ENCODE measurements around the gene C17orf67. TPM values are rescaled to one million over a fixed set of nuclear protein-coding genes. Genes with fewer than 3 reads are reported as not detected.

C17orf67 gene
- total RNA-seq, 1 experiment from 2014 or later = 4.6 TPM

DNA sequence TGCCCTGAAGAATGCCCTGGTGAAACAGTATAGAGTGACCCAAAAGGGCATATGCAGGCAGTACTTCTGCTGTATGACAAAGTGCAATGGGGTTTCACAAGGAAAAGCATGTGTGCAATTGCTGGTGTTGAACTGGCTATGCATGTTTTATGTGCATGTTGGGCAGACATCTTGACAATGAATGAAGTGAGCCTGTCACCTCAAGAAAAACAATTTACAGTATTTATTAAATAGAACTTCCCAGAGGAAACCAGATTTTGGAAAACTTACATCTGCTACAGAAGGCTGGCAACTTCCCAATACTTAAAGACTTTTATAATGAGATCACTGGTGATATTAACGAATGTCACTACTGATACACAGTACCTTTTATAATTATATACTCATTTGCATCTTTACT lies 30.6 kb downstream of the C17orf67 start:
- no peak for DNase-seq
- H3K4me3 Mint-ChIP-seq (ENCODE audit: low read depth, unreplicated experiment) = no peak overlapping the region
- CTCF ChIA-PET = no interaction called here
- peaks cover 8% of the 10 kb centered on the region for H3K4me1 Mint-ChIP-seq (ENCODE audit: low read depth, unreplicated experiment)
- no peak overlapping the region for H3K27ac Mint-ChIP-seq (ENCODE audit: unreplicated experiment)
- no TSS peak for BruUV-seq (replicated peaks)
- TF ChIP-seq, protein P1, sequence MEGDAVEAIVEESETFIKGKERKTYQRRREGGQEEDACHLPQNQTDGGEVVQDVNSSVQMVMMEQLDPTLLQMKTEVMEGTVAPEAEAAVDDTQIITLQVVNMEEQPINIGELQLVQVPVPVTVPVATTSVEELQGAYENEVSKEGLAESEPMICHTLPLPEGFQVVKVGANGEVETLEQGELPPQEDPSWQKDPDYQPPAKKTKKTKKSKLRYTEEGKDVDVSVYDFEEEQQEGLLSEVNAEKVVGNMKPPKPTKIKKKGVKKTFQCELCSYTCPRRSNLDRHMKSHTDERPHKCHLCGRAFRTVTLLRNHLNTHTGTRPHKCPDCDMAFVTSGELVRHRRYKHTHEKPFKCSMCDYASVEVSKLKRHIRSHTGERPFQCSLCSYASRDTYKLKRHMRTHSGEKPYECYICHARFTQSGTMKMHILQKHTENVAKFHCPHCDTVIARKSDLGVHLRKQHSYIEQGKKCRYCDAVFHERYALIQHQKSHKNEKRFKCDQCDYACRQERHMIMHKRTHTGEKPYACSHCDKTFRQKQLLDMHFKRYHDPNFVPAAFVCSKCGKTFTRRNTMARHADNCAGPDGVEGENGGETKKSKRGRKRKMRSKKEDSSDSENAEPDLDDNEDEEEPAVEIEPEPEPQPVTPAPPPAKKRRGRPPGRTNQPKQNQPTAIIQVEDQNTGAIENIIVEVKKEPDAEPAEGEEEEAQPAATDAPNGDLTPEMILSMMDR (IDR thresholded peaks at IDR 0.05; ENCODE audit: unreplicated experiment) = no peak
- no peaks in the 10 kb centered on the region for H3K9me3 Mint-ChIP-seq (ENCODE audit: low read depth, unreplicated experiment)
- intact Hi-C loops (cut with micrococcal nuclease; ENCODE audit: unreplicated experiment) = no loop called here
- H3K36me3 Mint-ChIP-seq (ENCODE audit: insufficient read depth, unreplicated experiment) = peaks cover 5% of the 10 kb centered on the region
- H3K27me3 Mint-ChIP-seq (ENCODE audit: unreplicated experiment) = no peaks in the 10 kb centered on the region

DNA sequence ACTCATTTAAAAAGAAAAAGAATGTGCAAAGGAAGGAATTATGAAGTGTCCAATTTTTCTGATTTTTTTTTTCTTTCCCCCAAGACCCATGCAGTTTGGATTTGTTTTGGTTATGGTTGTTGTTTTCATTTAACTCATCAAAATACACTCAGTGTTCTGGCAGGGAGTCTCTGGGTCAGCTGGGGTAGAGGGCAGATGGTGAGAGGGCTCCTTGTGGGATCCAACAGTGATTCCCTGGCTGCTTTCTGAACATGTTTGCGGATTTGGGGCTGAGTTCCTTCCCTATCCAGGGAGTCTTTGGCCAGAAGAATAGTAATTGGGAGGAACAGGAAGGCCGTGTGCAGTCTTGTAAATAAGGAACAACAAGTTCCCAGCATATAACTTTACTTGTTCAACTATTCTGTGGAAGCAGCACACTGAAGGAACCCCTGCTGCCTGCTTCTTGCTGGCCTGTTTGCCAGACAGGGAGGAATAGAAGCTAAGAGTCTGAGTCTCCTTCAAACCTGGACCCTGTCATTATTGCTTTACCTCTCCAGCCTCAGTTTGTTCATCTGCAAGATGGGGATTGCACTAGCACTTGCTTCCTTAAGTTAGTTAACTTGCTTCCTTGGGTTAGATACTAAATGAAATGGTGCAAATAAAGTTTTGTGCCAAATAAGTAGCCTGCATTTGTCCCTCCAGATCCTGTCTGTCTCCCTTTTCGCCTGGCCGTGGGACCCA lies 32.1 kb downstream of the C17orf67 start:
- no peak overlapping the region for H3K4me3 Mint-ChIP-seq (ENCODE audit: low read depth, unreplicated experiment)
- peaks cover 5% of the 10 kb centered on the region for H3K36me3 Mint-ChIP-seq (ENCODE audit: insufficient read depth, unreplicated experiment)
- BruUV-seq (replicated peaks) = no TSS peak
- TF ChIP-seq, protein P1 (IDR thresholded peaks at IDR 0.05; ENCODE audit: unreplicated experiment) = no peak
- no peak overlapping the region for H3K27ac Mint-ChIP-seq (ENCODE audit: unreplicated experiment)
- DNase-seq = no peak
- no peaks in the 10 kb centered on the region for H3K27me3 Mint-ChIP-seq (ENCODE audit: unreplicated experiment)
- CTCF ChIA-PET = no interaction called here
- H3K4me1 Mint-ChIP-seq (ENCODE audit: low read depth, unreplicated experiment) = peaks cover 3% of the 10 kb centered on the region
- intact Hi-C loops (cut with micrococcal nuclease; ENCODE audit: unreplicated experiment) = no loop called here
- no peaks in the 10 kb centered on the region for H3K9me3 Mint-ChIP-seq (ENCODE audit: low read depth, unreplicated experiment)

DNA sequence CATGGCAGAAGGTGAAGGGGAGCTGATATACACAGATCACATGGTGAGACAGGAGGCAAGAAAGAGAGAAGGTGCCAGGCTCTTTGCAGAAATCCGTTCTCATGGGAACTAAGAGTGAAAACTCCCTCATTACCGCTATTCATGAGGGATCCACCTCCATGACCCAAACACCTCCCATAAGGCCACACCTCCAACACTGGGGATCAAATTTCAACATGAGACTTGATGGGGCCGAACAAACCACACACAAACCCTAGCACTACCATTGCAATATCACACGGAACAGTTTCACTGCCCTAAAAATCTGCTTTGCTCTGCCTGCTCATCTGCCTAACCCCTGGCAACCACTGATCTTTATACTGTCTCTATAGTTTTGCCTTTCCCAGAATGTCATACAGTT lies 34.8 kb downstream of the C17orf67 start:
- no peaks in the 10 kb centered on the region for H3K27me3 Mint-ChIP-seq (ENCODE audit: unreplicated experiment)
- H3K9me3 Mint-ChIP-seq (ENCODE audit: low read depth, unreplicated experiment) = no peaks in the 10 kb centered on the region
- no peaks in the 10 kb centered on the region for H3K4me1 Mint-ChIP-seq (ENCODE audit: low read depth, unreplicated experiment)
- intact Hi-C loops (cut with micrococcal nuclease; ENCODE audit: unreplicated experiment) = no loop called here
- no peak overlapping the region for H3K4me3 Mint-ChIP-seq (ENCODE audit: low read depth, unreplicated experiment)
- TF ChIP-seq, protein P1 (IDR thresholded peaks at IDR 0.05; ENCODE audit: unreplicated experiment) = no peak
- CTCF ChIA-PET = no interaction called here
- DNase-seq = no peak
- H3K36me3 Mint-ChIP-seq (ENCODE audit: insufficient read depth, unreplicated experiment) = peaks cover 5% of the 10 kb centered on the region
- BruUV-seq (replicated peaks) = no TSS peak
- no peak overlapping the region for H3K27ac Mint-ChIP-seq (ENCODE audit: unreplicated experiment)

DNA sequence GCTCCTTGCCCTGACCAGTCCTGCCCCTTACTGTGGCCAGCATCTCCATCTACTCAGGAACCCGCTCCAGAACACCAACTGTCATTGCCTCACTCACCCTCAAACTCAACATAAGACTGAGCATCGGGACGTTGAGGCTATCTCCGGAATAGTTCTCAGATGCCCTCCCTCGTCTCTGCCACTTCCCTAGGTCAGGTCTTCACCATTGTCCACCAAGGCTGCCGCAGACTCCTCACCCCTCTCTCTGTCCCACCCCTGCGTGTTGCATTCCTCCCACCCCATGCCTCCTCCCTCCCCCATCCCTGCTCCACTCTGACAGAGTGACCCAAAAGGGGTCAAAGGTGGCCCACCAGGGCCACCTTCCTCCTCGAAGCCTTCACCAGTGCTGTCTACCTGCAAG lies 37.2 kb downstream of the C17orf67 start:
- TF ChIP-seq, protein P1 (IDR thresholded peaks at IDR 0.05; ENCODE audit: unreplicated experiment) = no peak
- Mint-ChIP-seq H3K27me3 (ENCODE audit: unreplicated experiment) (no peaks in the 10 kb centered on the region), H3K4me1 (ENCODE audit: low read depth, unreplicated experiment) (no peaks in the 10 kb centered on the region), H3K27ac (ENCODE audit: unreplicated experiment) (no peak overlapping the region), H3K4me3 (ENCODE audit: low read depth, unreplicated experiment) (no peak overlapping the region), H3K36me3 (ENCODE audit: insufficient read depth, unreplicated experiment) (peaks cover 5% of the 10 kb centered on the region), H3K9me3 (ENCODE audit: low read depth, unreplicated experiment) (peaks cover 3% of the 10 kb centered on the region)
- no peak for DNase-seq
- CTCF ChIA-PET = no interaction called here
- BruUV-seq (replicated peaks) = no TSS peak
- intact Hi-C loops (cut with micrococcal nuclease; ENCODE audit: unreplicated experiment) = no loop called here
